Measurements from ENCODE around the gene RASGEF1C. TPM values are rescaled to one million over a fixed set of nuclear protein-coding genes. Genes with fewer than 3 reads are reported as not detected.

RASGEF1C gene
- total RNA-seq, 1 donor from 2014 or later = not detected

DNA sequence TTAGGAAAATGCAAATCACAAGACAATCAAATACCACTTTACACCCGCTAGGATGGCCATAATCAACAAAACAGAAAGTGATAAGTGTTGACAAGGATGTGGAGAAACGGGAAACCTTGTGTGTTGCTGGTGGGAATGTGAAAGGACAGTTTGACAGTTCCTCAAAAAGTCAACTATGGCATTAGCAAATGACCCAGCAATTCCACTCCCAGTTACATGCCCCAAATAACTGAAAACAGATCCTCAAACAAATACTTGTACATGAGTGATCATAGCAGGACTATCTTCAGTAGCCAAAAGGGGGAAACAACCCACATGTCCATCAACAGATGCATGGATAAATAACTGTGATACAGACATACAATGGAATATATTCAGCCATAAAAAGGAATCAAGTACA, 21.2 kb downstream of the RASGEF1C start:
- H3K27me3 ChIP-seq (ENCODE audit: control insufficient read depth, insufficient read depth, low read length) = no peaks in the 10 kb centered on the region
- H3K4me3 ChIP-seq (ENCODE audit: low read depth, low read length) = no peak overlapping the region
- TF ChIP-seq, protein P1, sequence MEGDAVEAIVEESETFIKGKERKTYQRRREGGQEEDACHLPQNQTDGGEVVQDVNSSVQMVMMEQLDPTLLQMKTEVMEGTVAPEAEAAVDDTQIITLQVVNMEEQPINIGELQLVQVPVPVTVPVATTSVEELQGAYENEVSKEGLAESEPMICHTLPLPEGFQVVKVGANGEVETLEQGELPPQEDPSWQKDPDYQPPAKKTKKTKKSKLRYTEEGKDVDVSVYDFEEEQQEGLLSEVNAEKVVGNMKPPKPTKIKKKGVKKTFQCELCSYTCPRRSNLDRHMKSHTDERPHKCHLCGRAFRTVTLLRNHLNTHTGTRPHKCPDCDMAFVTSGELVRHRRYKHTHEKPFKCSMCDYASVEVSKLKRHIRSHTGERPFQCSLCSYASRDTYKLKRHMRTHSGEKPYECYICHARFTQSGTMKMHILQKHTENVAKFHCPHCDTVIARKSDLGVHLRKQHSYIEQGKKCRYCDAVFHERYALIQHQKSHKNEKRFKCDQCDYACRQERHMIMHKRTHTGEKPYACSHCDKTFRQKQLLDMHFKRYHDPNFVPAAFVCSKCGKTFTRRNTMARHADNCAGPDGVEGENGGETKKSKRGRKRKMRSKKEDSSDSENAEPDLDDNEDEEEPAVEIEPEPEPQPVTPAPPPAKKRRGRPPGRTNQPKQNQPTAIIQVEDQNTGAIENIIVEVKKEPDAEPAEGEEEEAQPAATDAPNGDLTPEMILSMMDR (IDR thresholded peaks at IDR 0.05; ENCODE audit: insufficient read depth, low read length, severe bottlenecking) = no peak
- DNase-seq (ENCODE audit: low read depth) = no peak
- H3K36me3 ChIP-seq (ENCODE audit: control insufficient read depth, insufficient read depth, low read length) = no peaks in the 10 kb centered on the region
- no peak for FAIRE-seq

DNA sequence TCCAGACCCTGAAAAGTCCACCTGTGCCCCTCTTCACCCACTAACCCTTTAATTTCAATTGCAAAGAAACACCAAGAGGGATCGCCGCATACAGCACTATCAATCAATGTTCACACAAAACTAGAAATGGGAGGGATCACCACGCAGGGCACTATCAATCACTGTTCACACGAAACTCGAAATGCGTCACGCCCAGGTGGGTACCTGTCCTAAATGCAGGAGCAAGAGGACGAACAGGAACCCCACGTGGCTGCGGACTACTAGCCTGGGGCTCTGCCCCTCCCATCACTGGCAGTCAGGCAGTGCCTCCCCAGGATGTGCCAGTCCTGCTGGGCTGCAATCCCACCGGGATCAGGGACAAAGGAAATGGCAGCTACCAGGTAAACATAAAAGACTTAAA, 28.2 kb downstream of the RASGEF1C start:
- DNase-seq (ENCODE audit: low read depth) = no peak
- FAIRE-seq = peak; percentile 23
- Histone ChIP-seq H3K36me3 (ENCODE audit: control insufficient read depth, insufficient read depth, low read length) (no peaks in the 10 kb centered on the region), H3K4me3 (ENCODE audit: low read depth, low read length) (no peak overlapping the region), H3K27me3 (ENCODE audit: control insufficient read depth, insufficient read depth, low read length) (no peaks in the 10 kb centered on the region)
- TF ChIP-seq, protein P1 (IDR thresholded peaks at IDR 0.05; ENCODE audit: insufficient read depth, low read length, severe bottlenecking) = no peak

DNA sequence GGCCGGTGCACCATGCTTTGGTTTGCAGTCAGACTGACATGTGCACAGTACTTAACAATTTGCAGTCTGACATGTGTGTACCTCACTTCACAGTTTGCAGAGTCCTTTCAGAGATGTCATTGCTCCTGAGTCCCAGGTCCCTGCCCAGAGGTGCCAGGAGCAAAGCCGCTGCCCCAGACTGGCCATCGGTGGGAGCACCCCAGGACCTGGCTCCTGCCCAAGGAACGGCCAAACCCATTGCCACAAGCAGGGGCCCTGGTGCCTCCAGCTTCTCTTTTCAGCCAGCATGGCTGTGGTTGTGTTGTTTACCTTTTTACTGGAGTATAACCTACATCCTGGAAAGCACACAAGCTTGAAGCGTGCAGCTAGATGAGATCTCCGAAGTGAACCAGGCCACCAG, 28.6 kb downstream of the RASGEF1C start:
- Histone ChIP-seq H3K4me3 (ENCODE audit: low read depth, low read length) (no peak overlapping the region), H3K36me3 (ENCODE audit: control insufficient read depth, insufficient read depth, low read length) (no peaks in the 10 kb centered on the region), H3K27me3 (ENCODE audit: control insufficient read depth, insufficient read depth, low read length) (no peaks in the 10 kb centered on the region)
- TF ChIP-seq, protein P1 (IDR thresholded peaks at IDR 0.05; ENCODE audit: insufficient read depth, low read length, severe bottlenecking) = no peak
- DNase-seq (ENCODE audit: low read depth) (no peak), FAIRE-seq (no peak)

DNA sequence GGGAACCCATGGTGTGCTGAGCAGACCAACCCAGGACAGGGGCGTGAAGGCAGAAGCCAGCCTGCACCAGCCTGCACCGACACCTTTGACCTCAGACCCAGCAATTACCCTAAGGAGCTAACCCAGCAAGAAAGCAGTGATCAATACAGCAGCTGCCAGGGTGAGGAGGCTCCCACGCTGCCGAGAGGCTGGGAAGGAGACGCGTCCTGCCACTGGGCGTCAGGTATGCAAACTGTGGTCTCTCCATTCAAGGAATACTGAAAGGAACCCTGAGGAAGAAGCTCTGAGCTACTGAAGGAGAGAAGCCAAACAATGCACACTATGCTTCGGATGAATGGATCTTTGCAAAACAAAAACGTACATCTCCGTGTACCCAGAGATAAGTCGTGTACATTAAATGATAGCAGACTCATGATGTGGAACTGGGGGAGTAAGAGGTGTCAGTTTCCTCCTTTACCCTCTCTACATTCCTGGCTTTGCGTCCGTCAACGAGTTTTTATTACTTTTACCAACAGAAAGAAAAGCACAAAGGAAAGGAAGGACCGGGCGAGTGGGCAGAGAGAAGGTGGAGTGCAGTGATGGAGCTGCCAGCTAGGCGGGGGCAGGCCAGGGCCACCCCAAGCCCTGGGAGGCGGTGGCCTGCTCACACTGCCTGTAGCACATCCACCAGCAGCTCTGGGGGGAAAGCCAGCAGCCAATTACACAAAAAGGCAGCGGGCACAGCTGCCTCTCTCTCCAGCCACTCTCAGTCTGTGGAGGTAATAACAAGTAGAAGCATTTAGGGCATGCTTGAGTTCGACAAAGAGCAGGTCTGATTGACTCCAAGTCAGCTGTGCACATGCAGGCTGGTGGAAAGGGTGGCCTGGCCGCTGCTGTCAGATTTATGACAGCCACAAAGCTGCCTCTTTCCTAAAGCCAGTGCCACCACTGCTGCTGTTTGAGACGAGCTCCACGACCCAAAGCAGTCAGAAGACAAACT, 29.3 kb downstream of the RASGEF1C start:
- TF ChIP-seq, protein P1 (IDR thresholded peaks at IDR 0.05; ENCODE audit: insufficient read depth, low read length, severe bottlenecking) = no peak
- DNase-seq (ENCODE audit: low read depth) (no peak), FAIRE-seq (peak; percentile 80)
- H3K36me3 ChIP-seq (ENCODE audit: control insufficient read depth, insufficient read depth, low read length) = no peaks in the 10 kb centered on the region
- H3K4me3 ChIP-seq (ENCODE audit: low read depth, low read length) = no peak overlapping the region
- no peaks in the 10 kb centered on the region for H3K27me3 ChIP-seq (ENCODE audit: control insufficient read depth, insufficient read depth, low read length)

DNA sequence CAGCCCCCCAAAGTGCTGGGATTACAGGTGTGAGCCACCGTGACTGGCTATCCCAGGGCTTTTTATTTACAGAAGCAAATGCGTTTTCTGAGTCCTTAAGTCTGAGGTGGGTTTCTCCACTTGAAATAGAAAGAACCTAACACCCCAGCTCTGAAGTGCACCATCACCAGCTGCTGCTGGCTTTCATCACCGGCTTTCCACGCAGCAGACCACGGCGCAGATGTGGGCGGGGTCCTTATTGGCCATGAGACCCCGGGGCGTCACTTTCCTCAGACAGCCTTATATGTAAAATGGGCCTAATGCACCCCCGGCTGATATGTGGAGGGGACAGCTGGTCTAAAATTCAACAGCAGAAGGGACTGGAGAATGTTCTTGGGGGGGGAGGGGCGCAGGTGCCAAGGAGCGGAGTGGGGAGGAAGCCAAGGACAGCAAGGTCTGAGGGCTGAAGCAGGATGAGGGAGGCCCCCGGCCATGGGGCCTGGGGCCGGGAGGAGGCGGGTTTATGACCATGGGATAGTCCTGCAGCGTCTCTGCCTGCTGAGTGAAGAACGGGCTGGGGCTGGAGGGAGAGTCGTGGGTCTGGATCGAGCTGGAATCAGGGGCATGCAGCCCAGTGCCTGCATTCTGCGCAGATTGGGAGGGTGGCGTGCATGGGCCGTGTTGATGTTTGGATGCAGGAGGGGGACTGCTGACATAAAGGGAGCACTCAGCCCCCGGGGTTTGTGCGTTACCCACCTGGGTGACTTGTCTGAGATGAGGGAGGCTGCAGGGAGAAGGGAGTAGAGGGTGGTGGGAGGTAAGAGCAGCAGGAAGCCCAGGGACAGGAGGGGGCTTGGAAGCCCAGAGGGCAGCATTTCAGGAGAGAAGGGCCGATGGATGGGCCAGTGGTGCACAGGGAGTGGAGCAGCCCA, 30.2 kb downstream of the RASGEF1C start:
- no peaks in the 10 kb centered on the region for H3K36me3 ChIP-seq (ENCODE audit: control insufficient read depth, insufficient read depth, low read length)
- DNase-seq (ENCODE audit: low read depth) = no peak
- TF ChIP-seq, protein P1 (IDR thresholded peaks at IDR 0.05; ENCODE audit: insufficient read depth, low read length, severe bottlenecking) = no peak
- H3K4me3 ChIP-seq (ENCODE audit: low read depth, low read length) = no peak overlapping the region
- no peaks in the 10 kb centered on the region for H3K27me3 ChIP-seq (ENCODE audit: control insufficient read depth, insufficient read depth, low read length)
- FAIRE-seq = no peak

Data from bronchial epithelial cell (primary cell).